ENCODE data around the gene MORN1. TPM values are rescaled to one million over a fixed set of nuclear protein-coding genes. Genes with fewer than 3 reads are reported as not detected.
A peak's percentile ranks its signal among the peaks of the same experiment; 100 is the strongest.

The MORN1 gene
- total and polyA plus RNA-seq, 10 of the 15 experiments (the other 5 are each of a cell fraction or from before 2014, with no cell fraction given), result 0.76 to 7.9 (median 5.5) TPM

DNA sequence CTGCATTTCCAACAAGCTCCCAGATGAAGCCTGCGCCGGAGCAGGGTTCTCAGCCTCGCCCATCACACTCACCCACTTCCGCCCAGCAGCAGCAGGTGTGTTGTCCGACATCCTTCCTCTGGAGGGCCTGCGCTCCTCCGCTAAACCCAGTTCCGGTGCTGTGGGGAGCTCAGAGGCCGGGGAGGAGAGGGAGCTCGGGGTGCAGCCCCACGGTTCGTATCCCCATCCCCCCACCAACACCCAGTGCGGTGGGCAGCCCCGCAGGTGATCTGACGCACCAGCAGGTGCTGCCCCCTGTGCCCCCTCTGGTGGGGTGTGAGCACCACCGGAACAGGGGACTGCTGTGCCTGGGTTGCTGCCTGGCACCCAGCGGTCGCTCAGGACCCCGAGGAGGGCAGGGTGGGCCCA lies 24.5 kb upstream of the MORN1 start (continued):
- TF ChIP-seq, protein P1, sequence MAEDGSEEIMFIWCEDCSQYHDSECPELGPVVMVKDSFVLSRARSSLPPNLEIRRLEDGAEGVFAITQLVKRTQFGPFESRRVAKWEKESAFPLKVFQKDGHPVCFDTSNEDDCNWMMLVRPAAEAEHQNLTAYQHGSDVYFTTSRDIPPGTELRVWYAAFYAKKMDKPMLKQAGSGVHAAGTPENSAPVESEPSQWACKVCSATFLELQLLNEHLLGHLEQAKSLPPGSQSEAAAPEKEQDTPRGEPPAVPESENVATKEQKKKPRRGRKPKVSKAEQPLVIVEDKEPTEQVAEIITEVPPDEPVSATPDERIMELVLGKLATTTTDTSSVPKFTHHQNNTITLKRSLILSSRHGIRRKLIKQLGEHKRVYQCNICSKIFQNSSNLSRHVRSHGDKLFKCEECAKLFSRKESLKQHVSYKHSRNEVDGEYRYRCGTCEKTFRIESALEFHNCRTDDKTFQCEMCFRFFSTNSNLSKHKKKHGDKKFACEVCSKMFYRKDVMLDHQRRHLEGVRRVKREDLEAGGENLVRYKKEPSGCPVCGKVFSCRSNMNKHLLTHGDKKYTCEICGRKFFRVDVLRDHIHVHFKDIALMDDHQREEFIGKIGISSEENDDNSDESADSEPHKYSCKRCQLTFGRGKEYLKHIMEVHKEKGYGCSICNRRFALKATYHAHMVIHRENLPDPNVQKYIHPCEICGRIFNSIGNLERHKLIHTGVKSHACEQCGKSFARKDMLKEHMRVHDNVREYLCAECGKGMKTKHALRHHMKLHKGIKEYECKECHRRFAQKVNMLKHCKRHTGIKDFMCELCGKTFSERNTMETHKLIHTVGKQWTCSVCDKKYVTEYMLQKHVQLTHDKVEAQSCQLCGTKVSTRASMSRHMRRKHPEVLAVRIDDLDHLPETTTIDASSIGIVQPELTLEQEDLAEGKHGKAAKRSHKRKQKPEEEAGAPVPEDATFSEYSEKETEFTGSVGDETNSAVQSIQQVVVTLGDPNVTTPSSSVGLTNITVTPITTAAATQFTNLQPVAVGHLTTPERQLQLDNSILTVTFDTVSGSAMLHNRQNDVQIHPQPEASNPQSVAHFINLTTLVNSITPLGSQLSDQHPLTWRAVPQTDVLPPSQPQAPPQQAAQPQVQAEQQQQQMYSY (CRISPR knock-in tag; IDR thresholded peaks at IDR 0.05), result no peak
- TF ChIP-seq, protein P2, sequence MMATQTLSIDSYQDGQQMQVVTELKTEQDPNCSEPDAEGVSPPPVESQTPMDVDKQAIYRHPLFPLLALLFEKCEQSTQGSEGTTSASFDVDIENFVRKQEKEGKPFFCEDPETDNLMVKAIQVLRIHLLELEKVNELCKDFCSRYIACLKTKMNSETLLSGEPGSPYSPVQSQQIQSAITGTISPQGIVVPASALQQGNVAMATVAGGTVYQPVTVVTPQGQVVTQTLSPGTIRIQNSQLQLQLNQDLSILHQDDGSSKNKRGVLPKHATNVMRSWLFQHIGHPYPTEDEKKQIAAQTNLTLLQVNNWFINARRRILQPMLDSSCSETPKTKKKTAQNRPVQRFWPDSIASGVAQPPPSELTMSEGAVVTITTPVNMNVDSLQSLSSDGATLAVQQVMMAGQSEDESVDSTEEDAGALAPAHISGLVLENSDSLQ (IDR thresholded peaks at IDR 0.05), result no peak
- TF ChIP-seq NFYB (IDR thresholded peaks at IDR 0.05; ENCODE audit: insufficient read depth, low read depth, low read length) (no peak), SP1 (IDR thresholded peaks at IDR 0.05; ENCODE audit: low read depth, low read length) (no peak), TCF12 (IDR thresholded peaks at IDR 0.05; ENCODE audit: low read depth, low read length) (no peak), BACH1 (IDR thresholded peaks at IDR 0.05; ENCODE audit: borderline replicate concordance) (no peak), FOS (IDR thresholded peaks at IDR 0.05; ENCODE audit: borderline replicate concordance, extremely low read depth, insufficient read length) (no peak), HDAC6 (IDR thresholded peaks at IDR 0.05; ENCODE audit: unreplicated experiment) (no peak), SMAD1 (IDR thresholded peaks at IDR 0.05; ENCODE audit: low read depth, partially characterized antibody) (no peak), RAD51 (IDR thresholded peaks at IDR 0.05) (no peak), WRNIP1 (IDR thresholded peaks at IDR 0.05; ENCODE audit: borderline replicate concordance, low read depth, low read length) (no peak), MXI1 (IDR thresholded peaks at IDR 0.05; ENCODE audit: low read depth, low read length) (no peak)
- TF ChIP-seq, protein P3, sequence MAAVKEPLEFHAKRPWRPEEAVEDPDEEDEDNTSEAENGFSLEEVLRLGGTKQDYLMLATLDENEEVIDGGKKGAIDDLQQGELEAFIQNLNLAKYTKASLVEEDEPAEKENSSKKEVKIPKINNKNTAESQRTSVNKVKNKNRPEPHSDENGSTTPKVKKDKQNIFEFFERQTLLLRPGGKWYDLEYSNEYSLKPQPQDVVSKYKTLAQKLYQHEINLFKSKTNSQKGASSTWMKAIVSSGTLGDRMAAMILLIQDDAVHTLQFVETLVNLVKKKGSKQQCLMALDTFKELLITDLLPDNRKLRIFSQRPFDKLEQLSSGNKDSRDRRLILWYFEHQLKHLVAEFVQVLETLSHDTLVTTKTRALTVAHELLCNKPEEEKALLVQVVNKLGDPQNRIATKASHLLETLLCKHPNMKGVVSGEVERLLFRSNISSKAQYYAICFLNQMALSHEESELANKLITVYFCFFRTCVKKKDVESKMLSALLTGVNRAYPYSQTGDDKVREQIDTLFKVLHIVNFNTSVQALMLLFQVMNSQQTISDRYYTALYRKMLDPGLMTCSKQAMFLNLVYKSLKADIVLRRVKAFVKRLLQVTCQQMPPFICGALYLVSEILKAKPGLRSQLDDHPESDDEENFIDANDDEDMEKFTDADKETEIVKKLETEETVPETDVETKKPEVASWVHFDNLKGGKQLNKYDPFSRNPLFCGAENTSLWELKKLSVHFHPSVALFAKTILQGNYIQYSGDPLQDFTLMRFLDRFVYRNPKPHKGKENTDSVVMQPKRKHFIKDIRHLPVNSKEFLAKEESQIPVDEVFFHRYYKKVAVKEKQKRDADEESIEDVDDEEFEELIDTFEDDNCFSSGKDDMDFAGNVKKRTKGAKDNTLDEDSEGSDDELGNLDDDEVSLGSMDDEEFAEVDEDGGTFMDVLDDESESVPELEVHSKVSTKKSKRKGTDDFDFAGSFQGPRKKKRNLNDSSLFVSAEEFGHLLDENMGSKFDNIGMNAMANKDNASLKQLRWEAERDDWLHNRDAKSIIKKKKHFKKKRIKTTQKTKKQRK (IDR thresholded peaks at IDR 0.05; ENCODE audit: low read depth, low read length), result no peak
- TF ChIP-seq, protein P4, sequence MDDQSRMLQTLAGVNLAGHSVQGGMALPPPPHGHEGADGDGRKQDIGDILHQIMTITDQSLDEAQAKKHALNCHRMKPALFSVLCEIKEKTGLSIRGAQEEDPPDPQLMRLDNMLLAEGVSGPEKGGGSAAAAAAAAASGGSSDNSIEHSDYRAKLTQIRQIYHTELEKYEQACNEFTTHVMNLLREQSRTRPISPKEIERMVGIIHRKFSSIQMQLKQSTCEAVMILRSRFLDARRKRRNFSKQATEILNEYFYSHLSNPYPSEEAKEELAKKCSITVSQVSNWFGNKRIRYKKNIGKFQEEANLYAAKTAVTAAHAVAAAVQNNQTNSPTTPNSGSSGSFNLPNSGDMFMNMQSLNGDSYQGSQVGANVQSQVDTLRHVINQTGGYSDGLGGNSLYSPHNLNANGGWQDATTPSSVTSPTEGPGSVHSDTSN (IDR thresholded peaks at IDR 0.05; ENCODE audit: insufficient replicate concordance, low read depth, low read length), result no peak
- TF ChIP-seq, protein P5, sequence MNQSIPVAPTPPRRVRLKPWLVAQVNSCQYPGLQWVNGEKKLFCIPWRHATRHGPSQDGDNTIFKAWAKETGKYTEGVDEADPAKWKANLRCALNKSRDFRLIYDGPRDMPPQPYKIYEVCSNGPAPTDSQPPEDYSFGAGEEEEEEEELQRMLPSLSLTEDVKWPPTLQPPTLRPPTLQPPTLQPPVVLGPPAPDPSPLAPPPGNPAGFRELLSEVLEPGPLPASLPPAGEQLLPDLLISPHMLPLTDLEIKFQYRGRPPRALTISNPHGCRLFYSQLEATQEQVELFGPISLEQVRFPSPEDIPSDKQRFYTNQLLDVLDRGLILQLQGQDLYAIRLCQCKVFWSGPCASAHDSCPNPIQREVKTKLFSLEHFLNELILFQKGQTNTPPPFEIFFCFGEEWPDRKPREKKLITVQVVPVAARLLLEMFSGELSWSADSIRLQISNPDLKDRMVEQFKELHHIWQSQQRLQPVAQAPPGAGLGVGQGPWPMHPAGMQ (IDR thresholded peaks at IDR 0.05; ENCODE audit: borderline replicate concordance), result no peak
- TF ChIP-seq, protein P6, sequence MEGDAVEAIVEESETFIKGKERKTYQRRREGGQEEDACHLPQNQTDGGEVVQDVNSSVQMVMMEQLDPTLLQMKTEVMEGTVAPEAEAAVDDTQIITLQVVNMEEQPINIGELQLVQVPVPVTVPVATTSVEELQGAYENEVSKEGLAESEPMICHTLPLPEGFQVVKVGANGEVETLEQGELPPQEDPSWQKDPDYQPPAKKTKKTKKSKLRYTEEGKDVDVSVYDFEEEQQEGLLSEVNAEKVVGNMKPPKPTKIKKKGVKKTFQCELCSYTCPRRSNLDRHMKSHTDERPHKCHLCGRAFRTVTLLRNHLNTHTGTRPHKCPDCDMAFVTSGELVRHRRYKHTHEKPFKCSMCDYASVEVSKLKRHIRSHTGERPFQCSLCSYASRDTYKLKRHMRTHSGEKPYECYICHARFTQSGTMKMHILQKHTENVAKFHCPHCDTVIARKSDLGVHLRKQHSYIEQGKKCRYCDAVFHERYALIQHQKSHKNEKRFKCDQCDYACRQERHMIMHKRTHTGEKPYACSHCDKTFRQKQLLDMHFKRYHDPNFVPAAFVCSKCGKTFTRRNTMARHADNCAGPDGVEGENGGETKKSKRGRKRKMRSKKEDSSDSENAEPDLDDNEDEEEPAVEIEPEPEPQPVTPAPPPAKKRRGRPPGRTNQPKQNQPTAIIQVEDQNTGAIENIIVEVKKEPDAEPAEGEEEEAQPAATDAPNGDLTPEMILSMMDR (IDR thresholded peaks at IDR 0.05 in 2 of 3, conservative IDR thresholded peaks at IDR 0.05 in 1 of 3; ENCODE audit: control insufficient read depth in 2 of 3, extremely low read depth in 1 of 3, insufficient read depth in 1 of 3, low read depth in 3 of 3, low read length in 3 of 3), result peak; percentile 5 to 18 (median 7); a peak in 2 of 6 replicates

All from GM12878 (cell line).